Measurements from ENCODE around the gene HSPA1A. TPM values are rescaled to one million over a fixed set of nuclear protein-coding genes. Genes with fewer than 3 reads are reported as not detected.

Gene HSPA1A
- total and polyA plus RNA-seq, 9 of the 15 experiments (the other 6 are each of a cell fraction or from before 2014, with no cell fraction given) = 2.2 to 273 (median 107) TPM

GRCh38 chr6:31834367-31835250, 19.3 kb downstream of the HSPA1A start (continued):
- TF ChIP-seq ARID4B (CRISPR knock-in tag; IDR thresholded peaks at IDR 0.05) = peak; percentile 97
- TF ChIP-seq MTA1 (IDR thresholded peaks at IDR 0.05; ENCODE audit: borderline replicate concordance) = peak; percentile 66; the same call in 1 of the 2 replicates
- TF ChIP-seq SRSF3 (IDR thresholded peaks at IDR 0.05; ENCODE audit: insufficient read depth, low read length) = peak; percentile 93; the same call in 1 of the 2 replicates
- TF ChIP-seq ZNF23 (CRISPR knock-in tag; IDR thresholded peaks at IDR 0.05) = peak; percentile 50; the same call in 1 of the 2 replicates
- TF ChIP-seq NR2C1 (IDR thresholded peaks at IDR 0.05) = no peak
- TF ChIP-seq NR2C1 (tag; IDR thresholded peaks at IDR 0.05) = peak; percentile 92
- peak; percentile 96 for TF ChIP-seq LEF1 (IDR thresholded peaks at IDR 0.05)
- TF ChIP-seq AFF1 (IDR thresholded peaks at IDR 0.05; ENCODE audit: low read depth in 1 of 2, partially characterized antibody in 2 of 2) = peak; percentile 83 to 84
- TF ChIP-seq E2F8 (IDR thresholded peaks at IDR 0.05; ENCODE audit: low read depth, partially characterized antibody) = peak; percentile 95
- TF ChIP-seq KLF16 (IDR thresholded peaks at IDR 0.05) = peak; percentile 100
- no peak; the same call in 1 of the 2 replicates for TF ChIP-seq CLOCK (CRISPR knock-in tag; IDR thresholded peaks at IDR 0.05; ENCODE audit: borderline replicate concordance)
